ENCODE data around the gene SLC4A2.
"Not testable (repeated sequence)": the region's sequence is repeated elsewhere in the genome, so short reads cannot be mapped to it uniquely, and the experiment has no call there.

Gene SLC4A2

DNA sequence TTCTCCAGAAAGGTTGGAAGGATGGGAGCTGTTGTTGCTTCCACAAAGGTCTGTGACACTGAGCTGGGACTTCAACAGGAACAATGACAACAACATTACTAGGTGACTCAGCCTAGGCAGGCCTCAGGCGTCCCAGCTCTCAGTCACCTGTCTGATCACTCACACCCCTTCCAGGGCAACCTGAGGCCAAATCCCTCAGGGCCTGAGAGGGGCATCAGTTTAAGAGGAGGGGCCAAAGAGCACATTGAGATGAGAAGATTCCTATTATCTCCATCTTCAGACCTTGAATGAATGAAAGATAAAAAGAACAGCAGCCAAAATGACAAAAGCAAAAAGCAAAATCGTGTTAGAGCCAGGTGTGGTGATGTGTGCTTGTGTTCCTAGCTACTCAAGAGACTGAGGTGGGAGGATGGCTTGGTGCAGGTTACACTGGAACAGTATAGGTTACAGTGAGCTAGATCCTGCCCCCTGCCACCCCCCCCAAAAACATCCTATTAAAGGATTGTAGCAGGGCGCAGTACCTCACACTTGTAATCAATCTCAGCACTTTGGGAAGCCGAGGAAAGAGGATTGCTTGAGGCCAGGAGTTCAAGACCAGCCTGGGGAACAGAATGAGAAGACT, 34.8 kb upstream of the SLC4A2 start, which contains the start of gene ATG9B:
Gene ATG9B, minus strand, starts transcription at position 60 of the 622 bp plus-strand sequence. CDS start 71 bp downstream, outside the sequence.
- DNase-seq (ENCODE audit: low read depth in 2 of 2) = no peak

DNA sequence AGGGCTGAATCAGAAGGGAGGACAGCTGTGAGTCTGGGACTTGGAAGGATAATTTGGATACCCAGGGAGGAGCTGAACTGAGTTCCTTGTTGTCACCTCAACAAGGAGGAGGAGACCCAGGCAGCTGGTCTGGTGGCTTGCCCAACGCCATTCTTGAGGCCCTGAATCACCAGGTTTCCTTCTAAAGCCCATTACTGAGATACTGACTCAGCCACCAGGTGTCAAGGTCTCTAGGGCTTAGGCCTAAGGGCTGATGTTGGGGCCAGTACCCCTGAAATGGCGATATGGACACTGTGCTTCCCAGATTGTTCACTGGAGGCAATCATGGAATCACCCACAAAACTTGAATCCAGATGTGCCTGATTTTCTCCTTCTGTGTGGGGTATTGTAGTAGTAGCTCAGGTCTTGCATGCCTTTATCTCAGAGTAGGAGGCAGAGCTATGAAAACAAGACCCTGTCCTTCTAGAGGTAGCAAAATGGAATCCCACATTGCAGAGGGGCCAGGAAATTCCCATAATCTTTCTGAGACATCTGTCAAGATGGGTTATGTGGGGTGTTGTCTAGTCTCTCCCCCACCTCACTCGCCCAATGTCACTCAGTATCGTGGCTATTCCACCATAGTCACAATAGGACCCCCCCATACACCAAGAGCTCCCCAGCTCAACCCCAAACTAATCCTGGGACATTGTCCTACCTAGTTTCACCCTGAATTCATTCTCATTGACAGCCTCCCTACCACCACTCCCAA, 33.3 kb upstream of the SLC4A2 start:
- no peak for DNase-seq (ENCODE audit: low read depth in 2 of 2)

DNA sequence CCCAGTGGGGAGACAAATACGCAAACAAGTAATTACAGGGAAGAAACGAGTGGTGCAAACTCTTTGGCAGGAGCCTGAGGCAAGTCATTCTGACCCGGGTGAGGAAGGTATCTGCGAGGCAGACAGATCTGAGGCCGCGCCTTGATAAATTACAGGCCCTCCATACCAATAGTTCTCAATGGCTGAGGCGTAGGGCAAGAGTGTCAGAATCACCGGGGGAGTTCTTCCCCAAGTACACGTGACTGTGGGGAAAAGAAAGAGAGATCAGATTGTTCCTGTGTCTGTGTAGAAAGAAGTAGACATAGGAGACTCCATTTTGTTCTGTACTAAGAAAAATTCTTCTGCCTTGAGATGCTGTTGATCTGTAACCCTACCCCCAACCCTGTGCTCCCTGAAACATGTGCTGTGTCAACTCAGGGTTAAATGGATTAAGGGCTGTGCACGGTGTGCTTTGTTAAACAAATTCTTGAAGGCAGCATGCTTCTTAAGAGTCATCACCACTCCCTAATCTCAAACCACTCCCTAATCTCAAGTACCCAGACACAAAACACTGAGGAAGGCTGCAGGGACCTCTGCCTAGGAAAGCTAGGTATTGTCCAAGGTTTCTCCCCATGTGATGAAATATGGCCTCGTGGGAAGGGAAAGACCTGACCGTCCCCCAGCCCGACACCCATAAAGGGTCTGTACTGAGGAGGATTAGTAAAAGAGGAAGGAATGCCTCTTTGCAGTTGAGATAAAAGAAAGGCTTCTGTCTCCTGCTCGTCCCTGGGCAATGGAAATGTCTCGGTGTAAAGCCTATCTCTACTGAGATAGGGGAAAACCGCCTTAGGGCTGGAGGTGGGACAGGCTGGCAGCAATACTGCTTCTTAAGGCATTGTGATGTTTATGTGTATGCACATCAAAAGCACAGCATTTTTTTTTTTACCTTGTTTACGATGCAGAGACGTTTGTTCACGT, 32.3 kb upstream of the SLC4A2 start:
- not testable (repeated sequence) for DNase-seq (ENCODE audit: low read depth in 2 of 2)

GRCh38 chr7:151027728-151028130, 31.7 kb upstream of the SLC4A2 start:
- not testable (repeated sequence) for DNase-seq (ENCODE audit: low read depth in 2 of 2)

- peak; percentile 96 to 97 for DNase-seq (ENCODE audit: low read depth in 2 of 2)
Observed at GRCh38 chr7:151028131-151028947, 31.1 kb upstream of the SLC4A2 start, which contains the start of gene ABCB8. ABCB8 (plus strand) TSS chr7:151028450; CDS start chr7:151028516, 66 bp downstream.

DNA sequence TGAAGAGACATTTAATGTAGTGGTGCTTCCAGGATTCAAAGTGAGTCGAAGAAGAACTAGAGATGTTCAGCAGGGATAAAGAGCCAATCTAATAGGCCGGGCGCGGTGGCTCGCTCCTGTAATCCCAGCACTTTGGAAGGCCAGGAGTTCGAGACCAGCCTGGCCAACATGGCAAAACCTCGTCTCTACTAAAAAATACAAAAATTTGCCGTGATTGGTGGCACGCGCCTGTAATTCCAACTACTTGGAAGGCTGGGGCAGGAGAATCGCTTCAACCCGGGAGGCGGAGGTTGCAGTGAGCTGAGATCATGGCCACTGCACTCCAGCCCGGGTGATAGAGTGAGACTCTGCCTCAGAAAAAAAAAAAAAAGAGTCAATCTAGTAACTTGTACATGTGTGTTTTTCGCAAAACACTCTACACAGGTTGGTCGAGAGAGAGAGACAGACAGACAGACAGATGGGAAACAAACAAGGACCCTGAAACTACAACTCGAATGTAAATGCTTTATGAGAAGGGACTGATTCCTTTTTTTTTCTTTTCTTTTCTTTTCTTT, 30.4 kb upstream of the SLC4A2 start:
- DNase-seq (ENCODE audit: low read depth in 2 of 2) = no peak

- no peak for DNase-seq (ENCODE audit: low read depth in 2 of 2)
Observed at GRCh38 chr7:151031011-151031410, 28.4 kb upstream of the SLC4A2 start.

GRCh38 chr7:151032936-151033863, 26.2 kb upstream of the SLC4A2 start:
- DNase-seq (ENCODE audit: low read depth in 2 of 2) = no peak

DNA sequence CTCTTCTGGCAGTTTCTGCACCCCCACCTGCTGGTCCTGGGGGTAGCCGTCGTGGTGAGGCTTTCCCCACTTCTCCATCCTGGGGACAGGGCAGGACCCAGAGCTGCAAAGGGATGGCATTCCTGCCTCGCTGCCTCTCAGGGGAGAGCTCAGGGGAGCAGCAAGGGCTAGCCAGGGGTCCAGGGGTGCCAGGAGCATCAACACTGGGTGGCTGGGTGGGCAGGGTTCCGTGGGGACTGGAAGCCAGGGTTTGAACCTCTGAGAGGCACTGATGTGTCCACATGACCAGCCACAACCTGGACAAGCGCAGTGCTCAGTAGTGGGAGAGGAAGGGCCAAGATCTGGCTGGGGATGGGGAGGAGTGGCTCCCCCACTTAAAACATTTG, 25.5 kb upstream of the SLC4A2 start:
- no peak for DNase-seq (ENCODE audit: low read depth in 2 of 2)

GRCh38 chr7:151034312-151035025, 24.9 kb upstream of the SLC4A2 start:
- DNase-seq (ENCODE audit: low read depth in 2 of 2) = no peak

DNA sequence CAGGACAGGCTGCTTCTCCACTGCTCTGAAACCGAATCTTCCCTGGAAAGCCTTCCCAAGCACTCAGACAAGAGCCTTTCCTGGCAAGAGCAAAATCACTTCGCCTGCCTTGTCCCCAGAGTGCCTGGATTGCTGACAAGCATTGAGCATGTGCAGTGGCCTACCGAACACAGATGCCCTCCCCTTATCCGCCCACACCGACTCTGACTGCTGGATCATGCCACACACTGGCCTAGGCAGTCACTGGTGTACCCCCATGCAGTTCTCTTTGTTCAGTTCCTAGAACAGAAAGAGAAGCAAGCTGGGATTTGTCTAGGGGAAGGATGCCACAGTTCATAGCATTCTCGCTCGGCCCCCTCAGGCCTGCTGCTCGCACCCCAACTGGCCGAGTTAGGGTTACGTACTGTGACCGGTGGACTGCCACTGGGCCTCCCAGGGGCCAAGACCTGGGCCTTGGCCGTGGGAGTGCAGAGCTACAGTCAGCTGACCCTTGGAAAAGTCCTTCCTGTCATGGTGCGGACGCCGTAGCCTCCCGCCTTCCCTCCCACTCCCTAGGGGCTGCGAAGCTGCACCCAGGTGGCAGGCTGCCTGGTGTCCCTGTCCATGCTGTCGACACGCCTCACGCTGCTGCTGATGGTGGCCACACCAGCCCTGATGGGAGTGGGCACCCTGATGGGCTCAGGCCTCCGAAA, 24.2 kb upstream of the SLC4A2 start:
- no peak for DNase-seq (ENCODE audit: low read depth in 2 of 2)

DNA sequence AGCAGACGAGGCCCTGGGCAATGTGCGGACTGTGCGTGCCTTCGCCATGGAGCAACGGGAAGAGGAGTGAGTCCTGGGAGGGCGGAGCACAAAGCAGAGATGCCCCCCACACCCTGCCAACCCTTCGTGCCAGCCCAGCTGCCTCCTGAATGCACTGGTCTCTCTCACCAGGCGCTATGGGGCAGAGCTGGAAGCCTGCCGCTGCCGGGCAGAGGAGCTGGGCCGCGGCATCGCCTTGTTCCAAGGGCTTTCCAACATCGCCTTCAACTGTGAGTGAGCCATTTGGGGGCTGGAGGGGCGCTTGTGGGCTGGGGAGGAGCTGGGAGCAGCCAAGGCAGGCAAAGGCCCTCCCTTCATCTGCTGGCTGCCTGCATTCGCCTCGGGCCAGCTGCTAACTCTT, 23.5 kb upstream of the SLC4A2 start:
- no peak for DNase-seq (ENCODE audit: low read depth in 2 of 2)

DNA sequence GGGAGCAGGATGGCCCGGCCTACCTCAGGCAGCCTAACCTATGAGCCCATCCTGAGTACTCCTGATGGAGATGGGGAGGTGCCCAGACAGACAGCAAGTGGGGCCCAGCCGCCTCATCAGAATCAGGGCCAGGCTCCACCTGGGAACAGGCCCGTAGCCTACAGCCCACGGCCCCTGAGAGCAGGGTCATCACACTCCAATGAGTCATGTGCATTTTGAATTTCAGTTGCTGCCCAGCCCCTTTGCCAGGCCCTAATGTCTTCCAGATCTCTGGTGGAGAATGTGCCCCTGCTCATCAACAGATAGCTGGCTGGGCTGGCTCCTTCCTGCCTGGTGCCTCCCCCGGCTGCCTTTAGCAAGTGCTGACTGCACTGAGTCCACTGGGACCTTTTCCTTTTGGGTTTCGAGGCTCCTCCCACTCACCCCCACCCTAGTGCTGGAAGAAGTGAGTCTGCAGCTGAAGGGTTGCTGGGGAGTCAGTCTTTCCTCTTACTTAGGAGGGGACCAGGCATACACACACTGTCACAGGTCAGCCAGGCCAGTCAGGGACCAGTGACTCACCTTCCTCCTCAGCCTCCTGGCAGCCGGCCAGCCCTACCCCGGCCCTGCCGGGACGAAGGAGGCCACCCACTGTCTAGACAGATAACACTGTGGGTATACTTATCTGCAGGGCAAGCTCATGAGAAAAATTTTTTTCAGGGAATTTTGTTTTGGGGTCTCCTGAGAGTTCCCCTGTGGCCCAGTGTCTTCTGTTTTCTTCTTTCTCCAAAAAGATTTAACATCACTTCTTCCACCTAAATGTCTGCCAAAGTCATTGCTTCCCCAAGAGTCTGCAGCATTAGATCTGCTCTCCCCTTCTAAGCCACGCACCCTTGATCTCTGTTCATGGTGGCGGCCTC, 20.2 kb upstream of the SLC4A2 start:
- DNase-seq (ENCODE audit: low read depth in 2 of 2) = peak in 1 of 2 donors; percentile 74

DNA sequence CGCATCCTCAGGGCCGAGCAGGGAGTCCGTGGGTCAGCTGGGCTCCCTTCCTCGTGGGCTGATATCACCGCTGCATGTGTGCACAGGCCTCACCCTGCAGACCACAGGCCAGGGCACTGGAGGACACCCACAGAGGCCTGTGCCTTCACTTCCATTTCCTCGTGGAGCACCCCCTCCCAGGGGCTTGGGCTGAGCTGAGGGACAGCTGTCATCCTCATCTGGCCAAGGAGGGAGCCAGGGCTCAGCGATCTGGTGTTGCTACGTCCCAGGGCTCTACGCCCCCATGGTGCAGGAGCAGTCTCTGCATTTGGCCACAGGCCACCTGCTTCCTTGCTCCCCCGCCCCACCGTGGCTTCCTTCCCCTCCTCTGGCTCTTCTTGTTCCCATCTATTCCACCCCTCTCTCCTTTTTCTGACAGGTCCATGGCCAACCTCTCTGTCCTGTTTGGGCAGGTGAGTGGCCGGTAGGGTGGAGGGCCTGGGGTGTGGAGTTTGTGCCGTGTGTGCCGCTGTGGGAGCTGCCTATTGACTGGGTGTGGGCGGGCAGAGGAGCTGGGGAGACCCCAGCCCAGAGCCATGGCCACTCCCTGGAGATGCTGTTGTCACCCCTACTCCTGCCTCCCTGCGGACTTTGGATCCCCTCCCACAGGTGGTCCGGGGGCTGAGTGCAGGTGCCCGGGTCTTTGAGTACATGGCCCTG, 19.4 kb upstream of the SLC4A2 start:
- no peak for DNase-seq (ENCODE audit: low read depth in 2 of 2)

DNA sequence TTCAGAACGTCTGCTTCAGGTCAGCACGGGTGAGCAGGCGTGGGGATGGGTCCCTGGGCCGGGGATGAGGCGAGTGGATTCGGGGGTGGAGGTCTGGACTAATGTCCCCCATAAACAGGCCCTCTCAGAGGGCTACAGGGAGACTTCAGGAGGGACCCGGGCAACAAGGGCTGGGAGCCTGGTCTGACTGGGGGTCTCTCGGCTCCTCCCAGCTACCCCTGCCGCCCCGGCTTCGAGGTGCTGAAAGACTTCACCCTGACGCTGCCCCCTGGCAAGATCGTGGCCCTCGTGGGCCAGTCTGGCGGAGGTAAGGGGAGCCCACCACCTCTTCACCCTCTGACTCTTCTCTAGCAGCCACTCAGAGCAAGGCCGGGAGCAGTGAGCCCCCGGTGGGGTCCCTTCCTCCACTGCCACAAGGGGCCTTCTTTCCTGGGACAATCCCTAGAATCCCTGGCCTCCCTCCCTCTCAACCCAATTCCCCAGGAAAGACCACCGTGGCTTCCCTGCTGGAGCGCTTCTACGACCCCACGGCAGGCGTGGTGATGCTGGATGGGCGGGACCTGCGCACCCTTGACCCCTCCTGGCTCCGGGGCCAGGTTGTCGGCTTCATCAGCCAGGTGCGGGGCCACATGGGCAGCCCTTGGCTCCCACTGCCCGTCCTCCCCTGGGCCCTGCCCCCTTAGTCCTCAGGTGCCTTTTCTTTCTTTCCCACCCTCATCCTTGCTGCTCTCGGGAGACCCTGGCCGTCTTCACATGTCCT, 18.6 kb upstream of the SLC4A2 start:
- no peak for DNase-seq (ENCODE audit: low read depth in 2 of 2)

GRCh38 chr7:151043449-151043848, 15.9 kb upstream of the SLC4A2 start:
- not testable (repeated sequence) for DNase-seq (ENCODE audit: low read depth in 2 of 2)
